GM21528 (cell line): ENCODE results near the gene POLD4.

ENCODE experiments used
- ATAC-seq: cut with Tn5 transposase; IDR thresholded peaks from one replicate; pipeline ENCODE4 v1.9.1; 2021; ENCODE audit warnings: mild to moderate bottlenecking, moderate library complexity; ENCODE audit not compliant: unreplicated experiment, low FRiP score

POLD4 gene

GRCh38 chr11:67372321-67372992 lies 19.1 kb upstream of the POLD4 start:
- ATAC-seq = no peak

GRCh38 chr11:67371911-67372320 lies 18.6 kb upstream of the POLD4 start:
- ATAC-seq = no peak

GRCh38 chr11:67371189-67371910 lies 18.0 kb upstream of the POLD4 start:
- ATAC-seq = no peak

GRCh38 chr11:67370351-67371076 lies 17.2 kb upstream of the POLD4 start:
- ATAC-seq = no peak

- no peak for ATAC-seq
Measured at GRCh38 chr11:67369801-67370284, 16.5 kb upstream of the POLD4 start.

- no peak for ATAC-seq
Measured at GRCh38 chr11:67369275-67369674, 15.9 kb upstream of the POLD4 start.

GRCh38 chr11:67368621-67369020 lies 15.3 kb upstream of the POLD4 start:
- no peak for ATAC-seq

GRCh38 chr11:67367761-67368227 lies 14.4 kb upstream of the POLD4 start:
- ATAC-seq = no peak

- ATAC-seq = no peak
Measured at GRCh38 chr11:67366961-67367760, 13.8 kb upstream of the POLD4 start.

- ATAC-seq = no peak
Measured at GRCh38 chr11:67366546-67366945, 13.2 kb upstream of the POLD4 start.

- ATAC-seq = no peak
Measured at GRCh38 chr11:67365736-67366444, 12.5 kb upstream of the POLD4 start.

- ATAC-seq = no peak
Measured at GRCh38 chr11:67364783-67365722, 11.7 kb upstream of the POLD4 start.

GRCh38 chr11:67364169-67364568 lies 10.8 kb upstream of the POLD4 start:
- ATAC-seq = no peak

GRCh38 chr11:67357831-67358670 lies 4.7 kb upstream of the POLD4 start:
- ATAC-seq = no peak

- no peak for ATAC-seq
Measured at GRCh38 chr11:67356864-67357561, 3.7 kb upstream of the POLD4 start.

GRCh38 chr11:67356387-67356863 lies 3.1 kb upstream of the POLD4 start:
- no peak for ATAC-seq

- no peak for ATAC-seq
Measured at GRCh38 chr11:67355794-67356386, 2.5 kb upstream of the POLD4 start.
